ENCODE results near the gene CA11.
A peak's percentile ranks its signal among the peaks of the same experiment; 100 is the strongest.
"Not testable (repeated sequence)": the region's sequence is repeated elsewhere in the genome, so short reads cannot be mapped to it uniquely, and the experiment has no call there.

The CA11 gene

DNA sequence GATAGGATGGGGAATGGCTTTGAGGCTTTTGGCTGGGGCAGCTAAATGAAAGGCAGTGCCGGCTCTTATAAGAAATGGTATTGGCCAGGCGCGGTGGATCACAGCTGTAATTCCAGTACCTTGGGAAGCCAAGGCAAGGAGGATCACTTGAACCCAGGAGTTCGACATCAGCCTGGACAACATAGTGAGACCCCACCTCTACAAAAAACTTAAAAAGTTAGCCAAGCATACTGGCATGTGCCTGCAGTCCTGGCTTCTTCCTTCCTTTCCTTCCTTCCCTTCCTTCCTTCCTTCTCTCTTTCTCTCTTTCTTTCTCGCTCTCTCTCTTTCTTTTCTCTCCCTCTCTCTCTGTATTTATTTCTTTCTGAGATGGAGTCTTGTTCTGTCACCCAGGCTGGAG lies 3.1 kb downstream of the CA11 start:
- DNase-seq (ENCODE audit: low read depth in 4 of 4, low spot score in 1 of 4) = no peak

DNA sequence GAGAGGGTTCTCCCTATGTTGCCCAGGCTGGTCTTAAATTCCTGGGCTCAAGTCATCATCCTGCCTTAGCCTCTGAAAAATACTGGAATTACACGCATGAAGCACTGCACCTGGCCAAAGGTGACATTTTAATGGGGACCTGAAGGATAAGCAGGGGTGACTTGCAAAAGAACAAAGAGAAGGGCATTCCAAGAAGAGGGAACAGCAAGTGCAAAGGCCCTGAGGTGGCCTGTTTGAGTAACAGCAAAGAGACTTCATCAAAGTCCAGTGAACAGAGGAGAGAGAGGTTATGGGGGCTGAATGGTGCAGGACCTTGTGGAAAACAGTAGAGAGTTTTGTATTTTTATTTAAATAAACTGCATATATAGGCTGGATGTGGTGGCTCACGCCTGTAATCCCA lies 4.1 kb downstream of the CA11 start:
- no peak for DNase-seq (ENCODE audit: low read depth in 4 of 4, low spot score in 1 of 4)

DNA sequence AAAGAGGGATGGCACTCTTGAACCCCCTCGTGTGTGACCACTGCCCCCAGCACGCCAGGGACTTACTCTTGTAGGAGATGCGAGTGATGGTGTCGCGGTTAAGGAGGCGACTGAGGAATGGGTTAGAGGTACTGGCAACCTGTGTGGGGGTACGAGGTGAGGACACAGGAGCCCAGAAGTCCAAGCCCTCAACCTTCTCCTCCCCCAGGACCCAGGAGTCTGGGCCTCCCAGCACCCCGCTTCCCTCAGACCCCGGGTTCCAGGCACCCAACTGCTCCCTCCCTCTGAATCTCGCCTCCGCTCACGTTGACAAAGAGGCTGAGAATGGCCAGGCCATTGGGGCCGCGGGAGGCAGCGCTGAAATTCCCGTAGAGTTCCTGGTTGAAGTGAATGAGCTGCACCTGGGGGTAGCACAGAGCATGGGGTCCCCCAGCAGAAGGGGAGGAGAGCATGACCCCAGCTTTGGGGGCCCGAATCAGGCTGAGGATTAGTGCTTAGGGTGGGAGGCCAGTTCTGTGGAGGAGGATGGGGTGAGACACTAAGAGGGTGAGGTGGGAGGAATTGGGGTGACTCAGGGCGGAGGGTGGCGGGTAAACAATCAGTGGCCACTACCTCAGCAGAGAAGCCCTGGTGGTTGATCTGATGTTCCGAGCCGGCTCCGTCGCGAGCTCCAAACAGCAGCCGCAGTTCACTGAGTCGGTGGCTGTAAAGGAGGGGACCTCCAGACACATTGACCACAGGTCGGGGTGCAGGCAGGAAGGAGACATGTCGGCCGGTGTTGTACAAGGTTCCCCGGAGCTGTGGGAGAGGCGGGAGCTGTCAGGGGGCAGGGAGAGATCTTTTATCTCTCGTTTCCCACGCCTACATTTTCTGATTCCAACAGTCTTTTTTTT lies 6.3 kb downstream of the CA11 start:
- DNase-seq (ENCODE audit: low read depth in 4 of 4, low spot score in 1 of 4) = no peak

DNA sequence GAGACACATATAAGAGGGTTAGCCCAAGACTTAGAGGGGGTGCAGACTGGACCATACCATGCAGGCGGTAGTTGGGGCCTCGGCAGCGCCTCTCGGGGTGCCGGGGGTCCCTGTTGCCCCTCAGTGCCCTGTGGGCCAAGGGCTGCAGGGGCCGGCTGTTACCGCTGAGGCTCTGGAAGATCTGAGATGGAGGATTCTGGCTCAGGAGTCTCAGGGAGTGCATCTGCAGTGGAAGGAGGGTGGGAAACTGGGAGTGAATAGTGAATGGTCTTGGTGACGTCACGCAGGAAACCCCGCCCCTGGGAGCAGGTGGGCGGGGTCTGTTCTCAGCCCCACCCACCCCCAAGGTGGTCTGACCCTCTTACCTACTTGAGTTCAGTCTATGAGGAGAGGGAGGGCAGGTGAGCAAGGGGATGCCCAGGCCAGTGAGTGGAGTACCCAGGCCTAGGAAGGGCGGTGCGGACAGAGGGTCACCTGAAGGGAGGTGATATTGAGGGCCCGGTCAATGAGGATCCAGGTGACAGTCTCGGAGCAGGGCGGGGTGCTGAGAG lies 7.1 kb downstream of the CA11 start:
- DNase-seq (ENCODE audit: low read depth in 4 of 4, low spot score in 1 of 4) = no peak

DNA sequence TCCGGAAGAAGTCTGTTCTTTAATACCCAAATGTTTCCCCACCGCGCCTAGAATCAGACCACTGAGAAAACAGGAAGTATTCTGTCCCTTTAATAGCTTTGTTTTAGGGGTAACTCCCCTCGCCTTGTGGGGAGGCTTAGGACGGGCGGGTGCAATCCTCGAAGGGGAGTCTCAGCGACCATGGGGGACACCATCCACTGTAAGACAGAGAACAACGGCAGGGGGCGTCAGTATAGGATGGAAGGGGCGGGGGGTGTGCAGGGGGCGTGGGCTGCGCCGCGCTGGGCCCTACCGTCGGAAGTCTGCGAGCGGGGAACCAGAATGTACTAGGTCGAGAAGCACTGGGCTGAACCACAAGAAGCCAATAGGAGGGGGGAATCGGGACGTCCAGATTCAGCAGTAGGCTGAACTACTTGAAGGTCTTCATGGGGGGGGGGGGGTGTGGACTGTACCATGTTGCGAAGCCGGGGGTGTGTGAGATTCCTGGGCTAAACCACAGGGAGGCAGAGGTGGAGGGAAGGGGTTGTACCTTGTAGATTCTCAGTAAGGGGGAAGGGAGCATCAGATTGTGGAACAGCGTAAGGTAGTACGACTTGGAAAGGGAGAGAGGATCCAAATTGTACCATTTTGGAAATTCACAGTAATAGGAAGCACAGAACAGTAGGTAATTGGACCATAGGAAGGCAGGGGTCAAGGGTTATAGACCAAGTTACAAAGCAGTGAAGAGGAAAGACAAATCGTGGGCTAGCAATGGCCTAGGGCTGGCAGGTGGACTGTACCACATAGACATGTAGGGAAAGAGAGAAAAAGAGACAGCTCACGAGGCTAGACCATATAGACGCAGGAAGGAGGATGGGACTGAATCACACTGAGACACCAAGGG lies 7.8 kb downstream of the CA11 start:
- peak in 2 of 4 experiments; percentile 51 to 63 for DNase-seq (ENCODE audit: low read depth in 4 of 4, low spot score in 1 of 4)

DNA sequence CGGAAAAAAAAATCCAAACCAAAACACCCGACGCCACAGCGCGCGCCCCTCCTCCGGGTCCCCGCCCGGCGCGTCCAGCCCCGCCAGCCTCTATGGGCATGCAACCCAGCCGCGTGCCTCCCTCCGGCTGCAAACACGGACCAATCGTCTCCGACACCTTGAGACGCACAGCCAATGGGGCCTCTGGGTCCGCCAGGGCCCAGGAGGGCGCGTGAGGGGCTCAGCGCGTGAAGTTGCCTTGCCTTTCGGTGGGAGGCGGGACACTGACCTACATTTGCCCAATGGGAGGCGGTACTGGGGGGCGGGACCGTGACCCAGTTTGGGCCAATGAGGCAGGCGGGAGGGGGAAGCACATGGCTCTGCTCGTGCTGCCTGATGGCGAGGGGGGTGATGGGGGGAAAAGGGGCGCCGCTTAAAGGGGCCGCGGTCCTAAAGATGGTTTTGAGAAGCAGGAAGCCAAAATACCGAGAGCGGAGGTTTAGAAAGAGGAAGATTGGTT lies 8.5 kb downstream of the CA11 start:
- DNase-seq (ENCODE audit: low read depth in 4 of 4, low spot score in 1 of 4) = peak; percentile 93 to 99 (median 98)

DNA sequence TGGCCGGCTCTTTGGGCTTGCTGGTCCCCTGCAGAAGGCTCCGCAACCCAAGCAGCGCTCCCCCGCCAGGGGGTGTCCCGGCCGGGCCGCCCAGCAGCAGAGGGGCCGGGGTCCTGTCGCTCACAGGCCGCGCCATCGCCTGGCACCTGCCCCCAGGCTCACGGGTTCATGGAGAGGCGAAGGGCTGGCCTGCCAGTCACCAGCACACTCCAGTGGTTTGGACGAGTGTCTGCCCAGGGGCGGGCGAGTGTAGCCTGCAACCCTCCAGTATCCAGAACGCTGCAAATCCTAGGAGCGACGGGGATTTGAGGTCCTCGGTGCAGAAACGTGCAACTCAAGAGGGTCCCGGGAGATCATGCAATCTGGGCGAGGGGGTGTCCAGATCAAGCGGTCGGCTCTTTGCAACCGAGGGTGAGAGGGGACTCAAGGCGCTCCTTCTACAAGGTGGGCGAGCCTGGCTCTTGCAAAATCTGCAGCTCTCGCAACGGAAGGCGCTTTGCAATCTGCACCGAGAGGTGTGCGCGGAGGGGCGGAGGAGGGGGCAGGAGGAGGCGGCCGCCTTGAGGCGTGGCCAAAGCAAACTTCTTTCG lies 9.0 kb downstream of the CA11 start, which contains the start of gene DBP:
DBP (minus strand) TSS at position 521 of the 590 bp plus-strand sequence; CDS start at position 136, 385 bp downstream.
- DNase-seq (ENCODE audit: low read depth in 4 of 4, low spot score in 1 of 4) = no peak

DNA sequence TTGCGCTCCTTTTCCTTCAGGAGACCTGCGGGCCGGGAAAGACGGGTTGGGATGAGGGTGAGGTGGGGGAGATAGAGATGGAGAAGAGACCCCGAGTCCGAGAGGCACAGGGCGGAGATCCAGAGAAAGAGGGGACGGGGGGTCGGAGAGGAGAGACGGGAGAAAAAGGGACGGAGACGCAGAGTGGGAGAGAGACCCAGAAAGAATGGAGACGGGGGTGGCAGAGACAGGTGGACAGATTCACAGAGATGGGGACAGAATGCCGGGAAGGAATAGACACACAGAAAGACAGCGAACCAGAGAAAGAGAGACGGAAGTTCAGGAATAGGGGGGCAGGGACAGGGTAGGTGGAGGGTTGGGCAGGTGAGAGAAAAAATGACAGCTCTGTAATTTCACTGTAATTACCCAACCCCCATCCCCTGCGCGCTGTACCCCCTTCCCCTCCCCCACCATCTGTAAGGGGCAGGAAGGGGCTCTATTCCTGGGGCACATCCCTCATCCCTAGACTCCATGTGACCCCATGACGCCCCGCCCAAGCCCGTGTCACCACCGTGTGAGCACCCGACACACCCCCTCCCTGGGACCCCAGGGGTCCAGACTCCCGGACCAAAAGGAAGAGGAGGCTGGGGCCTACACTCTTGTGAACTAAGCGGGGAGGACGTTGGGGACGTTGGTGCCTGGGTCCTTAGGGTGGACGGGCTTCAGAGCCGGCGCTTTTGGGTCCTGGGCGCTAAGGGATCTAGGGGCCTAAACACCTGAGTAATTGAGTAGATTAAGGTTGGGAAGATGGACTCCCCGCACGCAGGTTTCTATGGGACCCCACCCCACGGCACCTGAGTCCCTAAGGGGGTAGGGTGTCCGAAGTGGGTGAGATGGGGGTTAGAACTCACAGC lies 9.8 kb downstream of the CA11 start:
- DNase-seq (ENCODE audit: low read depth in 4 of 4, low spot score in 1 of 4) = no peak

DNA sequence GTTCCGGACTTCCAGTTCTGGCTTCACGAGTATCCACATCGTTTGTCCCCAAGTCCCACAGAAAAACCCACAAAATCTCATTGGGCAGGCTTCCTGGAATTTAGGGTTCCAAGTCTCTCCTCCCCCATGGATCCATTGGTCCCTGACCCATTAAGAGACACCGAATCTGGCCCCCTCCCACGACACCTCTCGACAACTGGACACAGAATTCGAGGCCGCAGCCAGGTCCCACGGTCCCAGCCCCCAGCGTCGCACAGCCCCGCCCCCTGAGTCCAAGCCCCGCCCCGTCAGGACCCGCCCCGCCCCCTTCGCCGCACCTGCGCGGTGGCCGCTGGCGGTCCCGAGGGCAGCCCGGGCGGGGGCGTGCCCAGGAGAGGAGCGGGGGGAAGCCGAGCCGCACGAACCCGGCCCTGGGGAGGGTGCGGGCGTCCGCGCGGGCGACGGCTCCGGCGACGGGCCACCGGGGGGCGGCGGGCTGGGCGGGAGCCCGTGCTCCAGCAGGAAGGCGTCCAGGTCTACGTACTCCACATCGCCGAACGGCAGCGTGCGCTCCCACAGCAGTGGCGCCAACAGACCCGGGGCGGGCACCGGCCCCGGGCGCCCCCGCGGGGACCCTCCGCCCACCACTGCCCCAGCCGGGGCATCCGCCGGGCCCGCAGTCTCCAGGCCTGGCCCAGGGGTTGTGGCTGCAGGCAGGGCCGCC lies 10.6 kb downstream of the CA11 start:
- DNase-seq (ENCODE audit: low read depth in 4 of 4, low spot score in 1 of 4) = peak in 3 of 4 experiments; percentile 62 to 76 (median 72)

DNA sequence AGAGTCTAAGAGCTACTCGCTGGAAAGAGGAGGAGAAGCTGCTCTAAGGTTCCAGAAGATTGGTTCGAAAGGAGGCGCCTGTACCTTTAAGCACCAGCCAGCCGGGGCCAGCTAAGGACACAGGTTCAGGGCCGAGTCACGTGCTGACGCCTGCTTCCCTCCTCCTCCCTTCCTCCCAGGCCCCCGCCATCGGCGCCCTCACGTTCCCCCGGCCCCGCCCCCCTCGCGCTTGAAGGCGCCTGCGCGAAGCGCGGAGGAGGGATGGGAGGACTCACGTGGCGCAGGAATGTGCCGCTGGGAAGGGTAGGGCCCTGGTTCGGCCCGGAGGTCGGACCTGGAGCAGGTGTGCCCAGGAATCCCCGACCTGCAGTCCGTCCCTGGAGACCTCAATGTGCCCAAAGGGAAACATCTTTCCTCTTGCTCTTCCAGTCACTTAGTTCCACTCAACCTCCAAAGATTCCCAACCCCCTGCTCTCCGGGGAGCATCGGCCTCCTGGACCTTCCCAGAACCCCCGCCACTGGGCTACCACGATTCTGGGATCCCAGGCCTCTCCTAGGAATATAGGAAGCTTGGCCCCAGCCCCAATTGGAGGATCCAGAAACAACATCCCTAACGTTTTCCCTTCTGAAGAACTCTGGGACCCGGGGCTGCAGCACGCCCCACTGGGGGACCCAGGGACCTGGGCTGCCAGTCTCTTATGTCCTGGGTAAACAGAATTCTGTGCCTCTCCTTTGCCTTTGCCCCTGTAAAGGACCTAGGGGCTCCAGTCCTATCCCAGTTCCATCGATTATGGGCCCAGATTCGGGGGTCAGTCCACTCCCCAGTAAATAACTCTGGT lies 11.3 kb downstream of the CA11 start:
- DNase-seq (ENCODE audit: low read depth in 4 of 4, low spot score in 1 of 4) = peak; percentile 86 to 94 (median 90)

DNA sequence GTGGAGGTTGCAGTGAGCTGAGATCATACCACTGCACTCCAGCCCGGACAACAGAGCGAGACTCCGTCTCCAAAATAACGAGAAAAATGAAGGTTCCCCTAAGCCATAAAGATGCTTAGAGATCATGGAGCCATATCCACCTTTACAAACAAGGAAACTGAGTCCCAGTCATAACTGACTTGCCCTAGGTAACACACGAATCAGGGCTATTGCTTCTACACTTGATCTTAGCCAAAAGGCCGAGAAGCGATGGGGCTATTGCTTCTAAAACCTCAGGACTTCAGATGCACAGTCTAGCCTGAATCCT lies 12.0 kb downstream of the CA11 start:
- no peak for DNase-seq (ENCODE audit: low read depth in 4 of 4, low spot score in 1 of 4)

DNA sequence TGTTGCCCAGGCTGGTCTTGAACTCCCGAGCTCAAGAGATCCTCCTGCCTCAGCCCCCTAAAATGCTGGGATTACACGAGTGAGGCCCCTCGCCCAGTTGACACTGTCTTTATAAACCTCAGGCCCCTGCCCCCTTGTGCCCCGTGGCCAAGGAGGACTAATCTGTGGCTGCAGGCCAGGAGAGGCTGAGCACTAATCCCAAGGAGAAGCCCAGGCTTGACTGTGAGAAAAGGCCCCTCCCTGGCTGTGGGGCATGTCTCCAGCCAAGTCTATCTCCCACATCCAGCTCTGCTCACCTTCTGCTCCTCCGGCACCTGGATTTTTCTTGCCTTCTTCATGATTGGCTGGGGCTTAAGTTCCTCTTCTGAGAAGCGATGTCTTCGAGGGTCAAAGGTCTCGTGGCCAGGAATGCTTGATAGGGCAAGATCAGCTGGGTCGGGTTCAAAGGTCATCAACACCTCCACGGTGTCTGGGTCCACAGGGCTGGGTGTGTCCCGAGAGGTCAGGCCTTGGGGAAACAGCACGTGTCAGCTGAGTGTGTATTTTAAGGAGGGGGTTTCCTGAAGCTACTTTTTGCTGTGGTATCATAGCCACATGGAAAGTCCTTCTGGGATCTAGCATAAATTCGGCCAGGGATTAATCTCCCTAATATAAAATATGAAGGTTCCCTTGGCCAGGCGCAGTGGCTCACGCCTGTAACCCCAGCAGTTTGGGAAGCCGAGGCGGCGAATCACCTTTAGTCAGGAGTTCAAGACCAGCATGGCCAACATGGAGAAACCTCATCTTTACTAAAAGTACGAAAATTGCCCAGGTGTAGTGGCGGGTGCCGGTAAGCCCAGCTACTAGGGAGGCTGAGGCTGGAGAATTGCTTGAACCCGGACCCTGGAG lies 12.6 kb downstream of the CA11 start:
- no peak for DNase-seq (ENCODE audit: low read depth in 4 of 4, low spot score in 1 of 4)

DNA sequence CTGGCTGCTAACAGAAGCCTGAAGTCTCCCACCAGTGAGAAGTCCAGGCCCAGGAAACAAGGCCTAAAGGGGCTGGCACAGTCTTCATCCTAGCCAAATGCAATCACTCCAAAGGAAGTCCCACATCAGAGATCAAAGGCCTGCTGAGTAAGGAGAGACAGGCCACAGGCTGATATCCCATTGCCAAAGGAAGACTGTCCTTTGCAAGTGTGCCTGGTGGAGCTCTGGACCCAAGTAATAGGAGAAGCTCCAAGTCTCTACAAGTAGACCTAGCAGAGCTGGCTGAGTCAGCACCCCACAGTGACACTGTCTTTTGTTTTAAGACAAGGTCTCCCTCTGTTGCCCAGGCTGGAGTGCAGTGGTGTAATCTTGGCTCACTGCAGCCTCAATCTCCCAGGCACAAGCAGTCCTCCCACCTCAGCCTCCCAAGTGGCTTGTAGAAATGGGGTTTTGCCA lies 13.3 kb downstream of the CA11 start:
- no peak for DNase-seq (ENCODE audit: low read depth in 4 of 4, low spot score in 1 of 4)

DNA sequence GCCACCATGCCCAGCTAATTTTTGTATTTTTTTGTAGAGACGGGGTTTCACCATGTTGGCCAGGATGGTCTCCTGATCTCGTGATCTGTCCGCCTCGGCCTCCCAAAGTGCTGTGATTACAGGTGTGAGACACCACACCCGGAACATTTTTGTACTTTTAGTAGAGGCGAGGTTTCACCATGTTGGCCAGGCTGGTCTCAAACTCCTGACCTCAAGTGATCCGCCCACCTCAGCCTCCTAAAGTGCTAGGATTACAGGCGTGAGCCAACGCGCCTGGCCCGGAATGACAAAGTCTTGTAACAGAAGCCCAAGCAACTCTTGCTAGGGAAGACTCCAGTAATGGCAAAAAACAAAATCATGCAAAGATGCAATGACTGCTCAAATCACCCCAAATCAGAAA lies 13.7 kb downstream of the CA11 start:
- not testable (repeated sequence) for DNase-seq (ENCODE audit: low read depth in 4 of 4, low spot score in 1 of 4)

DNA sequence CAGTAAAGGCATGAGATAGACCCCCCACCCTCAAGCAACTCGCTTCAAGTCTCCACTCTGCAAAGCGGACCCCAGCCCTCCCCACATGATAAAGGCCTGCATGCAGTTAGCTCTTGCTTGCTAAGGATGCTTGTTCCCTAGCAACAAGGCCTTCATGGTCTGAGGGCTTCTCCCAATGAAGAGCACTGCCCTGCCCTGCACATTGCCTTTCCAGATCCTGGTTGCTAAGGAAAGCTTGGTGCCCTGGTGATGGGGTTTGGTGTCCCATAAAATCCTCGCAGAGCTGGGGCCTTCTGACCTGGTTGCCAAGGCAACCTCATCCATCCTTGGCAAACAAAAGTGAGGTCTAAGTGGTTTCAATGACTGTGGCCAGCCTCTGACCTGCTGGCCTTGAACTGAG lies 14.8 kb downstream of the CA11 start:
- no peak for DNase-seq (ENCODE audit: low read depth in 4 of 4, low spot score in 1 of 4)

DNA sequence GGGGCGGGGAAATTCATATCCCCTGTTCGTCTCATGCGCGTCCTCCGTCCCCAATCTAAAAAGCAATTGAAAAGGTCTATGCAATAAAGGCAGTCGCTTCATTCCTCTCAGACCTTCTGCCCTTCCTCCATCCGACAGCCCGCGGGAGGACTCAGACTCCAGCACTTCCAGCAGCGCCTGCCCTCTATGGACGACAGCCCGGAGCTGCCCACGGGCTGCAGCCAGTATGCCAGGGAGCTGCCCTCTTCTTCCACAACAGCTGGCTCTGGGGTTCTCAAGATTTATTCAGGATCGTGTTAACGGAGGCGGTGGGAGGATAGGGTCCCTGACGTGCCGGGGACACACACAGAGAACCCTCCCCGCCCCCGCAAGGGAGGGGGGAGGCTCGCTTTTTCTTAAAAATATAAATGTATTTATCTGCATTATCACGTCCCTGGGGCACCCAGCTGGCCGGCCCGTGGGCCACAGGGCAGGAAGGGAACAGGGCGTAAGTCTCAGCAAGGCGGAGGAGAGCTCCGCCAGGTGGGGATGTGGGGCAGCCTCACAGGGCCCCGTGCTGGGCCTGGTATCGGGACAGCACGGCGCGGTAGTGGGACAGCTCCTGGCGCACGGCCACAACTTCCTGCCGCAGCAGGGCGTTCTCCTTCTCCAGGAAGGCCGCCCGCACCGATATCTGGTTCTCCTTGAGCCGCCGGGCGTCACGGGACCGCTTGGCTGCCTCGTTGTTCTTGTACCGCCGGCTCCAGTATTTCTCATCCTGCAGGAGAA lies 15.5 kb downstream of the CA11 start:
- DNase-seq (ENCODE audit: low read depth in 4 of 4, low spot score in 1 of 4) = no peak

All from stimulated activated CD4-positive, alpha-beta T cell treated with anti-CD3 and anti-CD28 coated beads, Interleukin-1b, Interleukin-23, amount 100 ng/mL, for 24 hours (primary cell).